HG03060 (cell line): Measurements from ENCODE around the gene SLC37A4.
"Not testable (repeated sequence)": the region's sequence is repeated elsewhere in the genome, so short reads cannot be mapped to it uniquely, and the experiment has no call there.

Source experiments
- ATAC-seq: cut with Tn5 transposase; IDR thresholded peaks from one replicate; pipeline ENCODE4 v1.9.1; 2021; ENCODE audit warnings: low read depth, moderate number of reproducible peaks; ENCODE audit not compliant: unreplicated experiment

Gene SLC37A4

GRCh38 chr11:119019996-119020395 lies 10.7 kb downstream of the SLC37A4 start:
- no peak for ATAC-seq

DNA sequence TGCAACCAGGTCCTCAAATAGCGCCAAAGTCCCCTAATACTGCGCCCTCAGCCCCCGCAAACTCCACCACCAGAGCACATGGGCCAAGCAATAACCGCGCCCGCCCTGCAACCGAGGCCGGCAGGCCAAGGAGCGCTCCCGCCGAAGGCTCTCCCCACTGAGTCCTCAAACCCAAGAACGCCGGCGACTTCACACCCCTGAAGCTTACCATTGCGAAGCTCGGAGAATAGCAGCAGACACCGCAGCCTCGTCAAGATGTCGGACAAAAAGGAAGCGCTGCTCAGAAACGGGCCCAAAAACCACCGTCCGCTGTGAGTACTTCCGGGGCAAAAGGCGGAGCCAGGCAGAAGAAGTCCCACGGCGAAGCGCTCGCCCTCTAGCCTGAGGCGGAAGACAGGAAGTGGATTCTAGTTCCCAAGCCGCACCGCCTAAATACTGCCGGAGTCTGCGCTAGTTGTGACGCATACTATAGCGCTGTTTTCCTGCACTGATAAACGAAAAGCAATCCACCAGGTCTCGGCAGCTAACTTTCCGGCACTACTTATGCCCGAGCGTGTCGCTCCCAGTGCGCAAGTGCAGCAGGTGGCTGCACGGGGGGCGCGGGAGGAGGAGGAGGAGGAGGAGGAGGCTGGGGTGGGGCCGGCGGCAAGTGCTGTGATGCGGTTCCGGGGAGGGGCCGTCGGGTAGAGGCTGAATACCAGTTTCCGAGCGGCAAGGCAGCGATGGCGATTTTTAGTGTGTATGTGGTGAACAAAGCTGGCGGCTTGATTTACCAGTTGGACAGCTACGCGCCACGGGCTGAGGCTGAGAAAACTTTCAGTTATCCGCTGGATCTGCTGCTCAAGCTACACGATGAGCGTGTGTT lies 12.4 kb downstream of the SLC37A4 start, which contains the start of the genes RPS25 and TRAPPC4:
TSS of gene RPS25 (minus strand) at position 270 of the 865 bp plus-strand sequence. CDS start at position 211, 59 bp downstream.
TSS of gene TRAPPC4 (plus strand) at position 693 of the 865 bp plus-strand sequence. CDS start at position 723, 30 bp downstream.
- peak; percentile 80 for ATAC-seq

DNA sequence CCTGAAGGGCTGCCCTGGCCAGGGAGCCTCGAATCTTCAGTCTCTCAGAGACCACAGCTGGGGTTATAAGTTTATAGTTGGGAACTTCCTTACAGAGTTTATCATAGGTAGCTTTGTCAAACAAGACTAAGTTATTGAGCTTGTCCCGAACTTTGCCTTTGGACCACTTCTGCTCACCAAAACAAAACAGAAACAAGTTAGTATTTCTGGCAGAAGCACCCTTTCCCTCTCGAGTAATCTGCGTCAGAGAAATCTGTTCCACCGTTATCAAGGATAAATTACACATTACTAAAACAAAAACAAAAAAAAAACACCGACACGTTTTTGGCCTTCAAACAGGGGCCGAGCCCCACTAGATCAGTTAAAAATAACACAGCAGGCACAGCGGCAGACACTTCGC lies 13.3 kb downstream of the SLC37A4 start:
- not testable (repeated sequence) for ATAC-seq

- ATAC-seq = no peak
Observed at GRCh38 chr11:119016216-119017009, 14.3 kb downstream of the SLC37A4 start.

DNA sequence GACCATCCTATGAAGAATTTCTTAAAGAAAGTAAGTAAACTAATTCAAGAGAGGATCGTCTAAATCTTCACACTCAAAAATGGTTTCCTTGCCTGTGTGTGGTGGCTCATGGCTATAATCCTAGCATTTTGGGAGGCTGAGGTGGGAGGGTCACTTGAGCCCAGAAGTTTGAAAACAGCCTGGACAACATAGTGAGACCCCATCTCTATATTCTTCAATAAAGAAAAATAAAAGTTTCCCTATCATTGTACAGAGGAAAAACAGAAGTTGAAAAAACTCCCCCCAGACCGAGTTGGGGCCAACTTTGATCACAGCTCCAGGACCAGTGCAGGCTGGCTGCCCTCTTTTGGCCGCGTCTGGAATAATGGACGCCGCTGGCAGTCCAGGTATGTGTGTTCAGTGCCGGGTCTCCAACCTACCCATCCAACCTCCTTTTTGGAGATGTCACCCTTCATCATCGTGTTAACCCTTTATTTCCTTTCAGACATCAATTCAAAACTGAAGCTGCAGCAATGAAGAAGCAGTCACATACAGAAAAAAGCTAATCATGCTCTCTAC lies 15.5 kb downstream of the SLC37A4 start:
- ATAC-seq = no peak

GRCh38 chr11:119014209-119014924 lies 16.3 kb downstream of the SLC37A4 start:
- ATAC-seq = no peak

DNA sequence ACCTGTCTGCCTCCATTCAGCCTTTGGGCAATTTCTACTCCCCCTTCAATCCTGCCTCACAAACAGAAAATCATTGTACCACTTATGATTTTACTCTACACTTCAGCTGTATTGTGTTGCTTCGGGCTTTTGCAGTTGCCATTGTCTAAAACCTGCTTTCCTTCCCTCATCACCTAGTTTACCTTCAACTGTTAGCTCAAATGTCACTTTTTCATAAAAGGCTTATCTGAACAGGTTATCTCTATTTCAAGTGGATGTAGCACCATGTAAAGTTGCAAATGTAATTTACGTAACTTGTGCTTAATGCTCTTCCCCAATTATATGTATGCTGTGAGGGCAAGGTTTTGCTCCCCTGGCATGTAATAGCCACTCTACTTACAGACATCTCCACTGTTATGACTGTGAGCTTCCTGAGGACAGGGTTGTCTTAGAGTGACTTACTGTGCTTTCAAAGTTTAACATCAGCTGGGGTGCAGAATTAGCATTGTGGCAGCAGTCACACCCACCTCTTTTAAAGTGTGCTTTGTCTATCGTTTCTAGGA lies 18.0 kb downstream of the SLC37A4 start:
- no peak for ATAC-seq

GRCh38 chr11:119011476-119012053 lies 19.1 kb downstream of the SLC37A4 start:
- no peak for ATAC-seq

- ATAC-seq = no peak
Observed at GRCh38 chr11:119006656-119007055, 24.0 kb downstream of the SLC37A4 start.

DNA sequence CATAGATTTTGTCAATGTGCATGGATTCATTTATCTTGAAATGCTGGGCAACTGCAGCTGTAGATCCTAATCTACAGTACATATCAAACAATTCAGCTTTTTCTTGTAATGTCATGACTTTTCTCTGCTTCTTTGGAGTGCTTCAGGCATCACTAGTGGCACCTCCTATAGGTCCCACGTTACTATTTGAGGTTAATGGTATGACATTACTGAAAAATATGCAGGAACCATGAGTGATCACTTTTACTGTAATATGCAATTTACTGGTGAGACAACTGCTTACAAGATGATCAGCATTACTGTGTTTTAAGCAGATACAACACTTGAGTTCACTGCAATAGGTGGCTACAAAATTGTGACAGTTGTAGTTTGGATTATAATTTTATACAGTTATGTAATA lies 29.8 kb downstream of the SLC37A4 start:
- no peak for ATAC-seq

DNA sequence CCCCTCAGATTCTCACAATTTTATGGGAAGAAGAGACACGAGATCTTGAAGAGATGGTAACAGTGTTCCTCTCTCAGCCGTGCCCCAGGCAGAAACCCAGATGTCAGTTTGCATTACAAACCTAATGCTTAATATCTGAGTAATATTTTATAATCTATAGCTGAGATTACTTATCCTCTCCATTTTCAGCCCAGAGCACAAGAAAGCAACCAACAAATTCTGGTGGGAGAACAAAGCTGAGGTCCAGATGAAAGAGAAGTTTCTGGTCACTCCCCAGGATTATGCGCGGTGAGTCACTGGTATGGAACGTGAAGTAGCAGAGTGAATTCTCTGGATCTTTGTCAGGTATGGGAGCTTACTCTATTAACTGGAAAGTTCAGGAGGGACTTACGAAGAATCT lies 31.9 kb downstream of the SLC37A4 start:
- ATAC-seq = no peak

DNA sequence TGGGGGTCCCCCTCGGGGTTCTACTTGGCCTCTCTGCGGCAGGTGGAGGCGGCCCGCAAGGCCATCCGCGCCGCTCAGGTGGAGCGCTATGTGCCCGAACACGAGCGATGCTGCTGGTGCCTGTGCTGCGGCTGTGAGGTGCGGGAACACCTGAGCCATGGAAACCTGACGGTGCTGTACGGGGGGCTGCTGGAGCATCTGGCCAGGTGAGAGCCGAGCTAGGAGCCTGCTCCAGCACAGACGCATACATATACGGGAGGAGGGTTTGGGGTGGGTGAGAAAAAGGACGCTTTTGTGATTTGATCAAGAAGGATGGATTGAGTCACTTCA lies 32.3 kb downstream of the SLC37A4 start:
- no peak for ATAC-seq

DNA sequence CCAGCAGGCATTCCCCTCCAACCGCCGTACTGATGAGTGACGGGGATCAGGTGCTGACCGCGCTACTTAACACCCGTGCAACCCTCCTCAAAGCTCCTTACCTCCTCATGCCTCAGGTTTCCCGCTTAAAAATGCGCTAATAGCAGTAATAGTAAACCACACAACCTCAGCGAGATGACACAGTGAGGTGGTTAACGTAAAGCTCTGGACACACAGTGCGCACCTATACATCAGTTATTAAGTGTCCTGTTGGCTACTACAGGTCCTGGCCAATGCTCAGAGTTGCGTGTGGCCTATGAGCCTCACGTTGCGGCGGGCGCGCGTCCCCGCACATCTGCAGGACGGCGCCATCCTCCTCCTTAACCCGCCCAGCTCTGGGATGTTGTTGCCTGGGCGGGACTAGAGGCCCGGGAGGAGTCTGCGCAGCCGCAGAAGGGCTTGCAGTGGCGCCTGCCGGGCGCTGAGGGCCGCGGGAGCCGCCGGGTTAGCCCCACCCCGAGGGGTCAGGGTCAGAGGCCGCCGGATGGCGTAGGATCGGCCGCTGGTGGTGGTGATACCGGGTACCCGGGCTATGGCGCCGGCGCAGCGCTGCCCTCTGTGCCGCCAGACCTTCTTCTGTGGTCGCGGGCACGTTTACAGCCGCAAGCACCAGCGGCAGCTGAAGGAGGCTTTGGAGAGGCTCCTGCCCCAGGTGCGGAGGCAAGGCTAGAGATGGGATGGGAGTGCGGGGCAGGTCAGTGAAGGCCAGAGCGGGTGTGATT lies 32.9 kb downstream of the SLC37A4 start, which contains the start of gene CENATAC:
TSS of gene CENATAC (plus strand) at position 512 of the 761 bp plus-strand sequence. CDS start at position 572, 60 bp downstream.
- ATAC-seq = peak; percentile 59

GRCh38 chr11:118996926-118997626 lies 33.6 kb downstream of the SLC37A4 start:
- ATAC-seq = no peak

DNA sequence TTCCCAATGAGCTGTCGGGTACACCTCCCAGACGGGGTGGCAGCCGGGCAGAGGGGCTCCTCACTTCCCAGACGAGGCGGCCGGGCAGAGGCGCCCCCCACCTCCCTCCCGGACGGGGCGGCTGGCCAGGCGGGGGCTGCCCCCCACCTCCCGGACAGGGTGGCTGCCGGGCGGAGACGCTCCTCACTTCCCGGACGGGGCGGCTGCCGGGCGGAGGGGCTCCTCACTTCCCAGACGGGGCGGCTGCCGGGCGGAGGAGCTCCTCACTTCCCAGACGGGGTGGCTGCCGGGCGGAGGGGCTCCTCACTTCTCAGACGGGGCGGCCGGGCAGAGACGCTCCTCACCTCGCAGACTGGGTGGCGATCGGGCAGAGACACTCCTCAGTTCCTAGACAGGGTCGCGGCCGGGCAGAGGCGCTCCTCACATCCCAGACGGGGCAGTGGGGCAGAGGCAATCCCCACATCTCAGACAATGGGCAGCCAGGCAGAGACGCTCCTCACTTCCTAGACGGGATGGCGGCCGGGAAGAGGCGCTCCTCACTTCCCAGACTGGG lies 39.1 kb downstream of the SLC37A4 start:
- ATAC-seq = not testable (repeated sequence)

DNA sequence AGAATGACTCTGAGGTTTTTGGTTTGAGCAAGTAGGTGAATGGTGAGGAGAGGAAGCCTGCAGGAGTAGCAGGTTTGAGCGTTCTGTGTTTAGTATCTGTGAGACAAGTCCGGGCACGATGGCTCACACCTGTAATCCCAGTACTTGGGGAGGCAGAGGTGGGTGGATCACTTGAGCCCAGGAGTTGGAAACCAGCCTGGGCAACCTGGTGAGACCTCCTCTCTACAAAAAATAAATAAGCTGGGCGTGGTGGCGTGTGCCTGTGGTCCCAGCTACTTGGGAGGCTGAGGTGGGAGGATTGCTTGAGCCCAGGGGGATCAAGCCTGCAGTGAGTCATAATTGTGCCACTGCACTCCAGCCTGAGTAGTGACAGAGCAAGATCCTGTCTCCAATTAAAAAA lies 42.4 kb downstream of the SLC37A4 start:
- ATAC-seq = no peak

DNA sequence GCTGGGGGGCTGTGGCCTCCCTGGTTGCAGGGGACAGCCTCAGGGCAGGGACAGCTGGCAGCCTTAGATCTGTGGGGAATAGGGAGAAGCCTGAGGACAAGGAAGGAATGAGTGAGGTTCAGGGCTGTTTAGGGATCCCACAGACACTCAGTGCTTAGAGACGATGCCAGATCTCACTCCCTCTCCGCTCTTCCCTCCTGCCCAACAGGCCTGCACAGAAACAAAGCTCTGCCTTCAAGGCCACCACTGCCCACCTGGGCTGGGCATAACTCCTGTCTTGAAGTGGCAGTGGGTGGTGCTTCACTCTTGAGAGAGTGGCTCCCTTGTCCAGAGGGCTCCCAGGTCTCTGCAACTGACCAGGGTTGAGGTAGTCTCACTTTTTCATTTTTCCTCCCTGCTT lies 45.9 kb downstream of the SLC37A4 start:
- no peak for ATAC-seq

DNA sequence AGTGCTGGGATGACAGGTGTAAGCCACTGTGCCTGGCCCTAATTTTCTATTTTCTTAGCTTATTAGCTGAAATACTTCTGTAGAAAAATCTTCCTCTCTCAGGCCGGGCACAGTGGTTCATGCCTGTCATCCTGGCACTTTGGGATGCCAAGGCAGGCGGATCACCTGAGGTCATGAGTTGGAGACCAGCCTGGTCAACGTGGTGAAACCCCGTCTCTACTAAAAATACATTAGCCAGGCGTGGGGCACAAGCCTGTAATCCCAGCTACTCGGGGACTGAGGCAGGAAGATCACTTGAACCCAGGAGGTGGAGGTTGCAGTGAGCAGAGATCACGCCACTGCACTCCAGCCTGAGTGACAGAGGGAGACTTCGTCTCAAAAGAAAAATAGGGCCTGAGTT lies 46.3 kb downstream of the SLC37A4 start:
- not testable (repeated sequence) for ATAC-seq
